Retinal pigment epithelial cell (primary cell): ENCODE measurements around the gene ZFHX2.

Experiments
- DNase-seq: peaks from one replicate; pipeline ENCODE4 v3.0.0-alpha.2; 2010; ENCODE audit warnings: low read depth
- H3K4me3 ChIP-seq: 2 replicates; pipeline ENCODE4 v1.5.1; 2011; ENCODE audit warnings: mild to moderate bottlenecking, low read length, control low read depth, moderate library complexity
- CTCF ChIP-seq: conservative IDR thresholded peaks from 2 replicates; pipeline ENCODE4 v1.5.1; 2011; ENCODE audit warnings: low read depth, low read length, control low read depth, inconsistent platforms

The ZFHX2 gene

DNA sequence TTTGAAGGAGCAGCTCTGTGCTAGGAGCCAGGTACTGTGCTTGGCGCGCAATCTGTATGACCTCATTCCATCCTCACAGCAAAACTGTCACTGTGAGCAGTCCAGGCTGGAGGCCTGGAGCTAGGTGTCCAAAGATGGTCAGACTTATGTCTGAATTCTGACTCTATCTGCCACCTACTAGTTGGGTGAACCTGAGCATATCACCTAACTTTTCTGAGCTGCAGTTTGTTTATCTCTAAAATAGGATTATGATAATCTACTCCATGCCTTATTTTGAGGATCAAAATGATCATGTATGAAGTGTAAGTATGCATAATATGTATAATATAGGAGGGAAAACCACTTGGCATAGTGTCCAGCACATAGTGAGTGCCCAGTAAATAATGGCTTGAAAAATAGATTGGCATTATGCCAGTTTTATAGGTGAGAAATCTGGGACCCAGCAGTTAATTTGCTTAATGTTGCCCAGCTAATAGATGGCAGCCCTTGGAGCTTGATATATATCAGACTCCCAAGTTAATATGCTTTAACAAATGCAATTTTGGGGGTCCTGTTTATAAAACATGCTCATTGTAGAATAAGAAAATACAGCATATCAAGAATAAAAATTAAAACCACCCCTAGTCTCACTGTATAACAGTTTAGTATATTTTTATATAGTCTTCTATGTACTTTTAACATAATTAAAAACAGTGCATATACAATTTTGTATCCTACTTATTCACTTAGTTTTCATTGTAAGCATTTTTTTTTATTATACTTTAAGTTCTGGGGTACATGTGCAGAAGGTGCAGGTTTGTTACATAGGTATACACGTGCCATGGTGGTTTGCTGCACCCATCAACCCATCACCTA lies 31.6 kb upstream of the ZFHX2 start:
- DNase-seq = no peak
- no peak for TF ChIP-seq CTCF
- no peak overlapping the region for H3K4me3 ChIP-seq

GRCh38 chr14:23580948-23581281 lies 29.4 kb upstream of the ZFHX2 start:
- H3K4me3 ChIP-seq = no peak overlapping the region
- TF ChIP-seq CTCF = no peak
- no peak for DNase-seq

GRCh38 chr14:23580152-23580926 lies 28.8 kb upstream of the ZFHX2 start:
- no peak for TF ChIP-seq CTCF
- no peak for DNase-seq
- no peak overlapping the region for H3K4me3 ChIP-seq

DNA sequence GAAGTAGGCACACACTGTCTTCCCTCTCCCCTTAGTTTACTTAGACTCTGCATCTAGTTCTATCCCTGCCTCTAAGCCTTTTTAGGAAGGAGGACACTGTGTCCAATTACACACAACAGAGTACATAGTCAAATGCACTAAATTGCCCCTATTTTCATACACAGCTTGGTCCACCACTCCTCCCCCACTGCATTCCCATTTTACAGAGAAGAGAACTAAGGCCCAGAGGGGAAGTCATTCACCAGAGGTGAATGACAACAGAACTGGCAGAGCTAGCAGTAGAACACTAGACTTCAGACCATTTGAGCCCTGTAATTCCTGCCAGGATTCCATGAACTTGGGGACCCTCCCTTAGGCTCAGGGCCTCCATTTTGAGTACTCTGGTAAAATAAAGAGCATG lies 28.2 kb upstream of the ZFHX2 start:
- no peak overlapping the region for H3K4me3 ChIP-seq
- DNase-seq = no peak
- TF ChIP-seq CTCF = no peak

DNA sequence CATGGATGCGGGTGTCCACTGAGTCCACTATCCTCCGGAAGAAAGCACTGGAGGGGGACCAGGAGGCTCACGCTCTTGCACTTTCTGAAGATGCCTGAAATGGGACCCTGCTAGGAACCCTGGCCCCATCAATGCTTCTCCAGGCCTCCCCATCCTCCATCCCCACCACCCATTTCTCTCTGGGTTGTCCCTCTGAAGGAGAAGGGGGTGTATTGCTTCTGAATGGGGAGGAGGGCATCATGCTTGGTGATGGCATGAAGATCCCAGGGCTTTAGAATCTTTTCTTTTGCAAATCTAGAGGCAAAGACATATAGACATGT lies 27.7 kb upstream of the ZFHX2 start:
- DNase-seq = no peak
- no peak for TF ChIP-seq CTCF
- no peak overlapping the region for H3K4me3 ChIP-seq

DNA sequence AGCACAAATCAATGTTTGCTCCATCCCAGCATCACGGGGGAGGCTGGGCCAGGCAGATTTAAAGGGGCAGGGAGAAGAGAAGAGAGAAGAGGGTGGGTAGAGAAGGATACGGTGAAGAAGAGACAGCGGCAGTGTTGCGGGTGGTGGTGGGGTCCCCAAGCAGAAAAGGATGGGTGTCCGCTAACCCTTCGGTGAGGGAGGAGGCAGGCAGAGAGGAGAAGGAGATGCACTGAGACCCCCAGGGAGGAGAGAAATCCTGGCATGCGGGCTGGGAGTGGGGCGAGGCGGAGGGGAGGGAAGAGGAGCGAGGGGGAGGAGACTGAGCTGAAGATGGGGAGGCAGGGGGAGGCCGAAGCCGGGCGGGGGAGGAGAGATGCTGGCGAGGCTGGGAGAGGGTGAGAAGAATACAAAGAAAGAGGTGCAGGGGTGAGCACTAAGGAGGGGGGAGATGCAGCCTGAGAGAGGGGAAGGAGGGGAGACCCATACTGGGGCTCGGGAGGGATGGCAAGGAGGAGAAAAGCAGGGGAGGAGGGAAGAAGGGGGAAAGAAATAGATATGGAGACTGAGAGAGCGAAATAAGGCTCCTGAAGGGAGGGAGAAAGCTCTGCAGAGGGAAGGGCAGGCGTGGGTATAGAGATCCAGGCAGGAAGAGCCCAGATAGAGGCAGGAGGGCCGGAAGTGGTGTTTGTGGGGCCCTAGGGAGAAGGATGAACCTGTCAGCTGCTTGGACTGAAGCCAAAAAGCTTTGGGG lies 27.2 kb upstream of the ZFHX2 start, which contains the start of gene JPH4:
TSS of gene JPH4 (minus strand) at position 231 of the 751 bp plus-strand sequence. CDS start 1,337 bp downstream, outside the sequence.
- TF ChIP-seq CTCF = no peak
- DNase-seq = no peak
- no peak within 1 kb of the TSS for H3K4me3 ChIP-seq
